Nephron (organoid): ENCODE measurements around the gene PEBP1.
A peak's percentile ranks its signal among the peaks of the same experiment; 100 is the strongest.

Source experiments
- H3K27ac Mint-ChIP-seq, 3 experiments: 2 replicates each; pipeline ENCODE4 v1.8.0; 2020; ENCODE audit warnings: mixed read lengths in 3 of 3, mild to moderate bottlenecking in 2 of 3, moderate library complexity in 1 of 3
- H3K27me3 Mint-ChIP-seq: 2 replicates; pipeline ENCODE4 v1.8.0; 2021; ENCODE audit warnings: low read depth, mild to moderate bottlenecking, moderate library complexity, mixed read lengths
- H3K36me3 Mint-ChIP-seq: 2 replicates; pipeline ENCODE4 v1.8.0; 2020; ENCODE audit warnings: low read depth, mixed read lengths
- H3K4me1 Mint-ChIP-seq: 2 replicates; pipeline ENCODE4 v1.8.0; 2020; ENCODE audit warnings: mixed read lengths
- H3K4me3 Mint-ChIP-seq, 3 experiments: 2 replicates each; pipeline ENCODE4 v1.8.0; 2020; ENCODE audit warnings: mild to moderate bottlenecking in 3 of 3, mixed read lengths in 3 of 3, moderate library complexity in 2 of 3
- H3K9me3 Mint-ChIP-seq: 2 replicates; pipeline ENCODE4 v1.8.0; 2020; ENCODE audit warnings: mixed read lengths
- TF ChIP-seq, protein P1 (sequence below), 3 experiments: fragments of 200-600 bp; sonication (generic); IDR thresholded peaks; one replicate each; pipeline ENCODE4 v1.5.0; 2021; ENCODE audit warnings: antibody characterized with exemption in 3 of 3; ENCODE audit not compliant: unreplicated experiment in 3 of 3

PEBP1 gene

DNA sequence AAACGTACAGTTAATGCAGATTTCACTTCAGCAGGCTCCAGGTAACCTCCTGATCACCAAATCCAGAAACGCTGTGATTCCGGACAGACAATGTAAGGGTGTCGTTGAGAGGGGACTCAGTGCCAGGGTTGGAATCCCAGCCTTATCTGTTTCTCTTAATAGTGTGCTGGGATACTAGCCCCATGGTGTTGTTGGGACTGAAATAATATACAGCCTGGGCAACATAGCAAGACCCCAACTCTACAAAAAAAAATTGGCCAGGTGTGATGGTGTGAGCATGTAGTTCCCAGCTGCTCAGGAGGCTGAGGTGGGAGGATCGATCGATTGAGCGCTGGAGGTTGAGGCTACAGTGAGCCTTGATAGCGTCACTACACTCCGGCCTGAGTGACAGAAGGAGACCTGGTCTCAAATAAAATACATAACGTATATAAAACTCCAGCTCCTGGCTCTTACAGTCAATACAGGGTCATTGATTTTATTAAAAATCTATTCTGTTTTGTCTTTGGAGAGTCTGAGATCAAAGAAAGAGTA is 1.3 kb downstream of the PEBP1 start:
- H3K4me3 Mint-ChIP-seq = peak overlapping the region; percentile 94 to 98 (median 95)
- peaks cover 33% of the 10 kb centered on the region for H3K36me3 Mint-ChIP-seq
- TF ChIP-seq, protein P1, sequence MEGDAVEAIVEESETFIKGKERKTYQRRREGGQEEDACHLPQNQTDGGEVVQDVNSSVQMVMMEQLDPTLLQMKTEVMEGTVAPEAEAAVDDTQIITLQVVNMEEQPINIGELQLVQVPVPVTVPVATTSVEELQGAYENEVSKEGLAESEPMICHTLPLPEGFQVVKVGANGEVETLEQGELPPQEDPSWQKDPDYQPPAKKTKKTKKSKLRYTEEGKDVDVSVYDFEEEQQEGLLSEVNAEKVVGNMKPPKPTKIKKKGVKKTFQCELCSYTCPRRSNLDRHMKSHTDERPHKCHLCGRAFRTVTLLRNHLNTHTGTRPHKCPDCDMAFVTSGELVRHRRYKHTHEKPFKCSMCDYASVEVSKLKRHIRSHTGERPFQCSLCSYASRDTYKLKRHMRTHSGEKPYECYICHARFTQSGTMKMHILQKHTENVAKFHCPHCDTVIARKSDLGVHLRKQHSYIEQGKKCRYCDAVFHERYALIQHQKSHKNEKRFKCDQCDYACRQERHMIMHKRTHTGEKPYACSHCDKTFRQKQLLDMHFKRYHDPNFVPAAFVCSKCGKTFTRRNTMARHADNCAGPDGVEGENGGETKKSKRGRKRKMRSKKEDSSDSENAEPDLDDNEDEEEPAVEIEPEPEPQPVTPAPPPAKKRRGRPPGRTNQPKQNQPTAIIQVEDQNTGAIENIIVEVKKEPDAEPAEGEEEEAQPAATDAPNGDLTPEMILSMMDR (IDR thresholded peaks at IDR 0.05; ENCODE audit: unreplicated experiment in 3 of 3) = no peak
- no peaks in the 10 kb centered on the region for H3K27me3 Mint-ChIP-seq
- no peaks in the 10 kb centered on the region for H3K9me3 Mint-ChIP-seq
- H3K4me1 Mint-ChIP-seq = peaks cover 11% of the 10 kb centered on the region
- peak overlapping the region; percentile 34 to 81 (median 46) for H3K27ac Mint-ChIP-seq

DNA sequence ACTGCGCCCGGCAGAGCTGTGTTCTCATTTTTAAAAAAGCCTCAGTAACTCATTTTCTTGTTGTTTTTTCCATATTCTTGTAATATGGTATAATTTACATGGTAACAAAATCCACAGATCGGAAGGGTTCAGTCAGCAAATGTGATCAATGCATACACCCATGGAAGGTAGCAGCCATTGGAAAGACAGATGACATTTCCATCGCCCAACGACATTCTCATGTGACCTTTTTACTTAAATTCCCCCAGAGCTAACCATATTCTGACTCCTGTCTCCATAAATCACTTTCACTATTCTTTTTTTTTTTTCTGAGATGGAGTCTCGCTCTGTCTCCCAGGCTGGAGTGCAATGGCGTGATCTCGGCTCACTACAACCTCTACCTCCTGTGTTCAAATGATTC is 4.9 kb downstream of the PEBP1 start:
- Mint-ChIP-seq H3K4me1 (peaks cover 7% of the 10 kb centered on the region), H3K27ac (no peak overlapping the region), H3K27me3 (no peaks in the 10 kb centered on the region), H3K9me3 (no peaks in the 10 kb centered on the region), H3K4me3 (no peak overlapping the region), H3K36me3 (peaks cover 58% of the 10 kb centered on the region)
- TF ChIP-seq, protein P1 (IDR thresholded peaks at IDR 0.05; ENCODE audit: unreplicated experiment in 3 of 3) = no peak

DNA sequence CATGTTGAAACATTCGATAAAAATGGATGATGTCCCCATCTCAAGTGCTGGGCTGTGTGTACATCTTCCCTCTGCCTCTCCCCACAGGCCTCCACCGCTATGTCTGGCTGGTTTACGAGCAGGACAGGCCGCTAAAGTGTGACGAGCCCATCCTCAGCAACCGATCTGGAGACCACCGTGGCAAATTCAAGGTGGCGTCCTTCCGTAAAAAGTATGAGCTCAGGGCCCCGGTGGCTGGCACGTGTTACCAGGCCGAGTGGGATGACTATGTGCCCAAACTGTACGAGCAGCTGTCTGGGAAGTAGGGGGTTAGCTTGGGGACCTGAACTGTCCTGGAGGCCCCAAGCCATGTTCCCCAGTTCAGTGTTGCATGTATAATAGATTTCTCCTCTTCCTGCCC is 8.6 kb downstream of the PEBP1 start:
- no peak overlapping the region for H3K27ac Mint-ChIP-seq
- H3K9me3 Mint-ChIP-seq = no peaks in the 10 kb centered on the region
- no peak overlapping the region for H3K4me3 Mint-ChIP-seq
- peaks cover 71% of the 10 kb centered on the region for H3K36me3 Mint-ChIP-seq
- TF ChIP-seq, protein P1 (IDR thresholded peaks at IDR 0.05; ENCODE audit: unreplicated experiment in 3 of 3) = no peak
- H3K27me3 Mint-ChIP-seq = no peaks in the 10 kb centered on the region
- no peaks in the 10 kb centered on the region for H3K4me1 Mint-ChIP-seq

DNA sequence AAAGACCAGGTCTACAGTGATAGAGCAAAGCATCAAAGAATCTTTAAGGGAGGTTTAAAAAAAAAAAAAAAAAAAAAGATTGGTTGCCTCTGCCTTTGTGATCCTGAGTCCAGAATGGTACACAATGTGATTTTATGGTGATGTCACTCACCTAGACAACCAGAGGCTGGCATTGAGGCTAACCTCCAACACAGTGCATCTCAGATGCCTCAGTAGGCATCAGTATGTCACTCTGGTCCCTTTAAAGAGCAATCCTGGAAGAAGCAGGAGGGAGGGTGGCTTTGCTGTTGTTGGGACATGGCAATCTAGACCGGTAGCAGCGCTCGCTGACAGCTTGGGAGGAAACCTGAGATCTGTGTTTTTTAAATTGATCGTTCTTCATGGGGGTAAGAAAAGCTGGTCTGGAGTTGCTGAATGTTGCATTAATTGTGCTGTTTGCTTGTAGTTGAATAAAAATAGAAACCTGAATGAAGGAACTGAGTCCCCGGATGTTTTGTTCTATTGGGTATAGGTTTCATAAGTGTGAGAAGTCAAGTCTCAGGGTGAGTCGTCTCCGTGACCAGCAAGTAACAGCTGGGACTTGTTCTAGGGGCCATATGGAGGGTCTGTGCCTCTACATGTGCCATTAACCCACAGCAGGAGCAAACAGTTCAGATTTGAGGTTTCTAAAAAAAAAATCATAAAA is 9.3 kb downstream of the PEBP1 start:
- TF ChIP-seq, protein P1 (IDR thresholded peaks at IDR 0.05; ENCODE audit: unreplicated experiment in 3 of 3) = no peak
- Mint-ChIP-seq H3K36me3 (peaks cover 68% of the 10 kb centered on the region), H3K9me3 (no peaks in the 10 kb centered on the region), H3K27ac (no peak overlapping the region), H3K27me3 (no peaks in the 10 kb centered on the region), H3K4me3 (no peak overlapping the region), H3K4me1 (no peaks in the 10 kb centered on the region)

DNA sequence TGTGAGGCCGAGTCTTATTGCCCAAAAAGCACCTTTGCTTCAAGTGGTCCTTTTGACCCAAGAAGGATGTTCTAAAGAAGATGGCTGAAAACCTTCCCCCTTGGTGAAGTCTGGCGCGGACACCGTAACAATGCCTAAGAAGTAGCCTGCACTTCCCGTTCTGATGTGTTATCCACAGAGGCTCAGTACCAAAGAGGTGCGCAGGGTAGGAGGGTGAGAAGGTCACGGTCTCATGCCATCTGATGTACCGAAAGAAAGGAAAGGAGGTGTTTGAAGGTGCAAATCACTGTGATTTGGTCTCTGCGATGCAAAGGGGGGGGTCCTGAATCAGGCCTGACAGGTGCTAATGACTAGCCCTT is 9.9 kb downstream of the PEBP1 start:
- TF ChIP-seq, protein P1 (IDR thresholded peaks at IDR 0.05; ENCODE audit: unreplicated experiment in 3 of 3) = no peak
- Mint-ChIP-seq H3K9me3 (no peaks in the 10 kb centered on the region), H3K4me3 (no peak overlapping the region), H3K36me3 (peaks cover 67% of the 10 kb centered on the region), H3K4me1 (no peaks in the 10 kb centered on the region), H3K27me3 (no peaks in the 10 kb centered on the region), H3K27ac (no peak overlapping the region)

DNA sequence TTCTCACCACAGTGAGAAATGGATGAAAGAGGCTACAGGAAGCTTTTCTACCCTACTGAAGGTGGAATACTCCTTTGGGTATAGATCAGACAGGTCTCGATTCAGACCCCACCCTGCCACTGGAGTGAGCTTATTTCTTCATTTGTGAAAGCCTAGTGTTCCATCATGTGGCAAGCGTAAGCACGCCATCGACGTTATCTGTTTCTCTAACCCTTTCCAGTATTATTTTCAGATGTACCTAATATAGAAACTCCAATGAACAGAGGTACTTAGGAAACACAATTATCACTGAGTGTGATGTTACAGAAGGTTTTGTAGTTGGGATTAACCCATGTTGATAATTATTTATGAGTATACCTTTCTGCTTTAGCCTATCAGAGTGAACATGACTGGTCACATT is 12.4 kb downstream of the PEBP1 start:
- no peaks in the 10 kb centered on the region for H3K9me3 Mint-ChIP-seq
- no peaks in the 10 kb centered on the region for H3K4me1 Mint-ChIP-seq
- no peak overlapping the region for H3K4me3 Mint-ChIP-seq
- H3K27me3 Mint-ChIP-seq = no peaks in the 10 kb centered on the region
- peaks cover 56% of the 10 kb centered on the region for H3K36me3 Mint-ChIP-seq
- TF ChIP-seq, protein P1 (IDR thresholded peaks at IDR 0.05; ENCODE audit: unreplicated experiment in 3 of 3) = no peak
- no peak overlapping the region for H3K27ac Mint-ChIP-seq
